OCI-LY1 (cell line): ENCODE measurements around the gene LRRFIP2.

Experiments
- H2AFZ ChIP-seq: fragments of 200-600 bp; sonication (generic), shearing (Covaris generic); 2 replicates; pipeline ENCODE4 v1.6.0; 2014; ENCODE audit warnings: antibody characterized with exemption, mild to moderate bottlenecking, low read length
- H3F3A ChIP-seq: fragments of 200-600 bp; sonication (generic), shearing (Covaris generic); 2 replicates; pipeline ENCODE4 v1.6.0; 2014; ENCODE audit warnings: mild to moderate bottlenecking, antibody characterized with exemption, low read length, moderate library complexity; ENCODE audit not compliant: insufficient read depth
- H3K27ac ChIP-seq: fragments of 200-600 bp; sonication (generic); 2 replicates; pipeline ENCODE4 v1.5.1; 2014; ENCODE audit warnings: low read length, mixed run types, mild to moderate bottlenecking, low read depth; ENCODE audit not compliant: poor library complexity, severe bottlenecking
- H3K27me3 ChIP-seq: fragments of 200-600 bp; sonication (generic); 2 replicates; pipeline ENCODE4 v1.6.0; 2014; ENCODE audit warnings: antibody characterized with exemption, mild to moderate bottlenecking, low read length, moderate library complexity; ENCODE audit not compliant: insufficient read depth
- H3K36me3 ChIP-seq: fragments of 200-600 bp; sonication (generic); 2 replicates; pipeline ENCODE4 v1.6.1; 2014; ENCODE audit warnings: mild to moderate bottlenecking, antibody characterized with exemption, low read length, moderate library complexity, mixed read lengths; ENCODE audit not compliant: insufficient read depth
- H3K4me1 ChIP-seq: fragments of 200-600 bp; sonication (generic); 2 replicates; pipeline ENCODE4 v1.5.1; 2014; ENCODE audit warnings: mild to moderate bottlenecking, low read length, moderate library complexity; ENCODE audit not compliant: insufficient read depth, severe bottlenecking
- H3K4me2 ChIP-seq: fragments of 200-600 bp; sonication (generic), shearing (Covaris generic); 2 replicates; pipeline ENCODE4 v1.6.1; 2014; ENCODE audit warnings: low read length
- H3K4me3 ChIP-seq: fragments of 200-600 bp; sonication (generic); 2 replicates; pipeline ENCODE4 v1.5.1; 2014; ENCODE audit warnings: low read length, low read depth, mild to moderate bottlenecking, mixed read lengths; ENCODE audit not compliant: poor library complexity, severe bottlenecking
- H3K79me2 ChIP-seq: fragments of 200-600 bp; shearing (Covaris generic); 2 replicates; pipeline ENCODE4 v1.6.1; 2016; ENCODE audit warnings: mixed run types, low read length, mixed read lengths; ENCODE audit not compliant: insufficient read depth
- H3K9ac ChIP-seq: fragments of 200-600 bp; sonication (generic), shearing (Covaris generic); 2 replicates; pipeline ENCODE4 v1.6.1; 2014; ENCODE audit warnings: mild to moderate bottlenecking, low read length, mixed read lengths
- H3K9me2 ChIP-seq: fragments of 200-600 bp; sonication (generic), shearing (Covaris generic); 2 replicates; pipeline ENCODE4 v1.6.1; 2014; ENCODE audit warnings: low read depth, mild to moderate bottlenecking, low read length, mixed read lengths
- H3K9me3 ChIP-seq: fragments of 200-600 bp; shearing (Covaris generic); 2 replicates; pipeline ENCODE4 v1.6.1; 2014; ENCODE audit warnings: low read length, mixed read lengths
- H4K20me1 ChIP-seq: fragments of 200-600 bp; sonication (generic), shearing (Covaris generic); 2 replicates; pipeline ENCODE4 v1.6.0; 2016; ENCODE audit warnings: mild to moderate bottlenecking, low read length; ENCODE audit not compliant: insufficient read depth
- CTCF ChIP-seq: fragments of 200-600 bp; sonication (generic), shearing (Covaris generic); IDR thresholded peaks from 2 replicates; pipeline ENCODE4 v1.5.1; 2017; ENCODE audit warnings: mild to moderate bottlenecking, antibody characterized with exemption, low read length, moderate library complexity, mixed read lengths
- EZH2 ChIP-seq: fragments of 200-600 bp; sonication (generic), shearing (Covaris generic); IDR thresholded peaks from 2 replicates; pipeline ENCODE4 v1.8.0; 2017; ENCODE audit warnings: borderline replicate concordance, mixed run types, mild to moderate bottlenecking, antibody characterized with exemption, low read length, moderate library complexity, mixed read lengths

Gene LRRFIP2

GRCh38 chr3:37054370-37054769, 120.0 kb downstream of the LRRFIP2 start:
- Histone ChIP-seq H3F3A (peaks cover 6% of the 10 kb centered on the region; the same call in 1 of the 2 replicates), H4K20me1 (no peaks in the 10 kb centered on the region), H3K4me3 (no peak overlapping the region), H3K9me3 (no peaks in the 10 kb centered on the region), H3K27me3 (no peaks in the 10 kb centered on the region), H3K36me3 (peaks cover 64% of the 10 kb centered on the region), H2AFZ (no peak overlapping the region), H3K27ac (no peak overlapping the region), H3K9ac (no peak overlapping the region), H3K9me2 (no peaks in the 10 kb centered on the region), H3K4me2 (no peak overlapping the region), H3K79me2 (no peaks in the 10 kb centered on the region), H3K4me1 (no peaks in the 10 kb centered on the region)
- TF ChIP-seq CTCF (no peak), EZH2 (no peak)

- no peaks in the 10 kb centered on the region for H3K79me2 ChIP-seq
- H3K27ac ChIP-seq: no peak overlapping the region
- H3K4me2 ChIP-seq: no peak overlapping the region
- H4K20me1 ChIP-seq: no peaks in the 10 kb centered on the region
- peaks cover 6% of the 10 kb centered on the region; the same call in 1 of the 2 replicates for H3F3A ChIP-seq
- no peaks in the 10 kb centered on the region for H3K4me1 ChIP-seq
- H3K27me3 ChIP-seq: no peaks in the 10 kb centered on the region
- no peak overlapping the region for H3K4me3 ChIP-seq
- H3K9me2 ChIP-seq: no peaks in the 10 kb centered on the region
- H3K9me3 ChIP-seq: no peaks in the 10 kb centered on the region
- peaks cover 70% of the 10 kb centered on the region for H3K36me3 ChIP-seq
- no peak overlapping the region for H3K9ac ChIP-seq
- H2AFZ ChIP-seq: no peak overlapping the region
- TF ChIP-seq CTCF: no peak
- TF ChIP-seq EZH2: no peak
These were observed 120.6 kb downstream of the LRRFIP2 start for GRCh38 chr3:37053753-37054152.

GRCh38 chr3:37053337-37053736, 121.0 kb downstream of the LRRFIP2 start:
- Histone ChIP-seq H4K20me1 (no peaks in the 10 kb centered on the region), H3K9me3 (no peaks in the 10 kb centered on the region), H3K9me2 (no peaks in the 10 kb centered on the region), H3K4me3 (no peak overlapping the region), H3K4me1 (no peaks in the 10 kb centered on the region), H3K36me3 (peaks cover 74% of the 10 kb centered on the region), H3K4me2 (no peak overlapping the region), H3K27me3 (no peaks in the 10 kb centered on the region), H3K79me2 (no peaks in the 10 kb centered on the region), H3K27ac (no peak overlapping the region), H3K9ac (no peak overlapping the region), H3F3A (peaks cover 6% of the 10 kb centered on the region; the same call in 1 of the 2 replicates), H2AFZ (no peak overlapping the region)
- TF ChIP-seq EZH2: no peak
- TF ChIP-seq CTCF: no peak
